DOHH2 (cell line): ENCODE data around the gene BTG4.

Experiments used
- H3F3A ChIP-seq: fragments of 200-600 bp; sonication (generic), shearing (Covaris generic); 2 replicates; pipeline ENCODE4 v1.6.0; 2016; ENCODE audit warnings: antibody characterized with exemption, mild to moderate bottlenecking; ENCODE audit not compliant: control insufficient read depth, insufficient read depth
- H3K27ac ChIP-seq: fragments of 200-600 bp; sonication (generic); 2 replicates; pipeline ENCODE4 v1.5.1; 2014; ENCODE audit warnings: low read depth, mild to moderate bottlenecking, low read length, moderate library complexity
- H3K27me3 ChIP-seq: fragments of 200-600 bp; sonication (generic); 2 replicates; pipeline ENCODE4 v1.6.1; 2014; ENCODE audit warnings: mild to moderate bottlenecking, low read length, mixed read lengths; ENCODE audit not compliant: control insufficient read depth
- H3K36me3 ChIP-seq: fragments of 200-600 bp; sonication (generic); 2 replicates; pipeline ENCODE4 v1.6.1; 2014; ENCODE audit warnings: mild to moderate bottlenecking, low read length, moderate library complexity, mixed read lengths; ENCODE audit not compliant: control insufficient read depth
- H3K4me1 ChIP-seq: fragments of 200-600 bp; sonication (generic); 2 replicates; pipeline ENCODE4 v1.6.1; 2014; ENCODE audit warnings: mild to moderate bottlenecking, low read length, mixed read lengths; ENCODE audit not compliant: control insufficient read depth
- H3K4me2 ChIP-seq: fragments of 200-600 bp; sonication (generic); 2 replicates; pipeline ENCODE4 v1.6.0; 2014; ENCODE audit warnings: mild to moderate bottlenecking, low read length, moderate library complexity
- H3K4me3 ChIP-seq: fragments of 200-600 bp; sonication (generic); 2 replicates; pipeline ENCODE4 v1.5.1; 2014; ENCODE audit warnings: mild to moderate bottlenecking, low read length, mixed read lengths
- H3K79me2 ChIP-seq: fragments of 200-600 bp; sonication (generic); 2 replicates; pipeline ENCODE4 v1.6.1; 2014; ENCODE audit warnings: mild to moderate bottlenecking, low read length, mixed read lengths; ENCODE audit not compliant: control insufficient read depth
- H3K9me2 ChIP-seq: fragments of 200-600 bp; sonication (generic); replicated peaks from 2 replicates; pipeline ENCODE4 v1.6.1; 2014; ENCODE audit warnings: mild to moderate bottlenecking, low read length, mixed read lengths; ENCODE audit not compliant: control insufficient read depth
- H3K9me3 ChIP-seq: fragments of 200-600 bp; sonication (generic); 2 replicates; pipeline ENCODE4 v1.6.1; 2014; ENCODE audit warnings: antibody characterized with exemption, low read length, mixed read lengths; ENCODE audit not compliant: control insufficient read depth, insufficient read depth
- H4K20me1 ChIP-seq: fragments of 200-600 bp; sonication (generic); 2 replicates; pipeline ENCODE4 v1.6.0; 2014; ENCODE audit warnings: low read depth, mild to moderate bottlenecking, antibody characterized with exemption, low read length, moderate library complexity; ENCODE audit not compliant: control insufficient read depth, insufficient read depth
- EZH2phosphoT487 ChIP-seq: fragments of 200-600 bp; sonication (generic); IDR thresholded peaks from 2 replicates; pipeline ENCODE4 v1.6.1; 2017; ENCODE audit warnings: borderline replicate concordance, mild to moderate bottlenecking, antibody characterized with exemption, low read length, moderate library complexity, mixed read lengths
- TF ChIP-seq, protein P1 (sequence below): fragments of 200-600 bp; sonication (generic); IDR thresholded peaks from one replicate; pipeline ENCODE4 v1.5.1; 2014; ENCODE audit warnings: antibody characterized with exemption, mild to moderate bottlenecking, low read depth, low read length; ENCODE audit not compliant: poor library complexity, severe bottlenecking

Gene BTG4

DNA sequence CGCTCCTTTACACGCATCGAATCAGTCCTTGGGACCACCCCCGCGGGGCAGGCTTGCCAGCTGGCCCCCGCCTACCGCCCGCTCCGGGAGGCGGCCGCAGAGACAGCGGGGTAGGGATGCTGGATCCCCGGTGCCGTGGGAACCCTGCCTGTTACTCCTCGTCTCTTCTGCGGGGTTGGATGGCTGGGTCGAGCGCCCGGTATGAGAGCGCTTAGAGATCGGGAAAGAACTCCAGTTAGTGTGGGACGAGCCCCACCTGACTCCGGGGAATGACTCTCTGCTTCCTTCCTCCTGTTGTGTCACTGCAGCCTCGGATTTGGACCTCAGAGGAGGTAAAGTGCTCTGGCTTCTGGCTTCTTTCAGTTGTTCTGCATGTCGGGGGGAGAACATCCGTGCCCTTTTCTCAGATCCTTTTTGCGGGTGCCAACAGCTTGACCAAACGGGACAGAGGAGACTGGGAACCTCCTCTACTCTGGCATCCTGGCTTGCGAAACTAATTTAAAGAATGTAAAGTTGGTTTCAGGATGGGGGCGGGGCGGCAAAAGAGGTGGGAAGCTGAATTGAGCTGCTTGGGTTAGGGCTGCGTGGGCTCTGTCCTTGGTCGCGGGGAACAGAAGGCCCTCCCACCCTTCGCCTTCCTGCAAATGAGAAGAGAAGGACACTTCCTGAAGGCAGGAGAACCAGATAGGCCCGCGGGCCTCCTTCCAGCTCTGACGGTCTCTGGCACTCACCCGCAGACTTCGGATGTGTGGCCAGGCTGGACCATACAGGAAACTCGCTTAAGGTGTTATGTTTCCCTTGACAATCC lies 29.3 kb upstream of the BTG4 start:
- H3K9me2 ChIP-seq = no peaks in the 10 kb centered on the region
- no peaks in the 10 kb centered on the region for H3K36me3 ChIP-seq
- no peaks in the 10 kb centered on the region for H4K20me1 ChIP-seq
- no peaks in the 10 kb centered on the region for H3K79me2 ChIP-seq
- H3K27me3 ChIP-seq = peaks cover 55% of the 10 kb centered on the region
- TF ChIP-seq EZH2phosphoT487 = no peak
- TF ChIP-seq, protein P1, sequence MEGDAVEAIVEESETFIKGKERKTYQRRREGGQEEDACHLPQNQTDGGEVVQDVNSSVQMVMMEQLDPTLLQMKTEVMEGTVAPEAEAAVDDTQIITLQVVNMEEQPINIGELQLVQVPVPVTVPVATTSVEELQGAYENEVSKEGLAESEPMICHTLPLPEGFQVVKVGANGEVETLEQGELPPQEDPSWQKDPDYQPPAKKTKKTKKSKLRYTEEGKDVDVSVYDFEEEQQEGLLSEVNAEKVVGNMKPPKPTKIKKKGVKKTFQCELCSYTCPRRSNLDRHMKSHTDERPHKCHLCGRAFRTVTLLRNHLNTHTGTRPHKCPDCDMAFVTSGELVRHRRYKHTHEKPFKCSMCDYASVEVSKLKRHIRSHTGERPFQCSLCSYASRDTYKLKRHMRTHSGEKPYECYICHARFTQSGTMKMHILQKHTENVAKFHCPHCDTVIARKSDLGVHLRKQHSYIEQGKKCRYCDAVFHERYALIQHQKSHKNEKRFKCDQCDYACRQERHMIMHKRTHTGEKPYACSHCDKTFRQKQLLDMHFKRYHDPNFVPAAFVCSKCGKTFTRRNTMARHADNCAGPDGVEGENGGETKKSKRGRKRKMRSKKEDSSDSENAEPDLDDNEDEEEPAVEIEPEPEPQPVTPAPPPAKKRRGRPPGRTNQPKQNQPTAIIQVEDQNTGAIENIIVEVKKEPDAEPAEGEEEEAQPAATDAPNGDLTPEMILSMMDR = no peak
- H3K9me3 ChIP-seq = no peaks in the 10 kb centered on the region
- no peak overlapping the region for H3K4me2 ChIP-seq
- H3K4me3 ChIP-seq = no peak overlapping the region
- no peaks in the 10 kb centered on the region for H3K4me1 ChIP-seq
- H3F3A ChIP-seq = no peaks in the 10 kb centered on the region
- no peak overlapping the region for H3K27ac ChIP-seq

DNA sequence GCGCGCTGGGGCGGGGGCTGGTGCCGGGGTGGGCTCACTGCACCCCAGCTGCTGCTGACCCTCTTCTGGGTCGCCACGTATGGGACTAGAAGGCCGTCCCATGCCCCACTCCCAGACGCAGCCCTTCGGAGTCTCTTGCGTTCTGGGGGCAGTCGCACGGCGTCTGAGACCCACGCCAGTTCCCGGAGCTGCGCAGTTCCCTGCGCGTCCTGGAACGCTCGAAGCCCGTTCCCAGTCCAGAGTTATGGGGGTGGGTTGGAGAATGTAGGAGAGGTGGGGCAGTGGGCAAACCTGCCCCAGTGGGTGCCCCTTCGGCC lies 28.7 kb upstream of the BTG4 start:
- H3K27ac ChIP-seq = no peak overlapping the region
- H3K79me2 ChIP-seq = no peaks in the 10 kb centered on the region
- no peak overlapping the region for H3K4me3 ChIP-seq
- H4K20me1 ChIP-seq = no peaks in the 10 kb centered on the region
- TF ChIP-seq, protein P1 = no peak
- no peak for TF ChIP-seq EZH2phosphoT487
- H3K4me2 ChIP-seq = no peak overlapping the region
- peaks cover 56% of the 10 kb centered on the region for H3K27me3 ChIP-seq
- no peaks in the 10 kb centered on the region for H3K9me3 ChIP-seq
- no peaks in the 10 kb centered on the region for H3F3A ChIP-seq
- no peaks in the 10 kb centered on the region for H3K9me2 ChIP-seq
- H3K4me1 ChIP-seq = no peaks in the 10 kb centered on the region
- H3K36me3 ChIP-seq = no peaks in the 10 kb centered on the region

DNA sequence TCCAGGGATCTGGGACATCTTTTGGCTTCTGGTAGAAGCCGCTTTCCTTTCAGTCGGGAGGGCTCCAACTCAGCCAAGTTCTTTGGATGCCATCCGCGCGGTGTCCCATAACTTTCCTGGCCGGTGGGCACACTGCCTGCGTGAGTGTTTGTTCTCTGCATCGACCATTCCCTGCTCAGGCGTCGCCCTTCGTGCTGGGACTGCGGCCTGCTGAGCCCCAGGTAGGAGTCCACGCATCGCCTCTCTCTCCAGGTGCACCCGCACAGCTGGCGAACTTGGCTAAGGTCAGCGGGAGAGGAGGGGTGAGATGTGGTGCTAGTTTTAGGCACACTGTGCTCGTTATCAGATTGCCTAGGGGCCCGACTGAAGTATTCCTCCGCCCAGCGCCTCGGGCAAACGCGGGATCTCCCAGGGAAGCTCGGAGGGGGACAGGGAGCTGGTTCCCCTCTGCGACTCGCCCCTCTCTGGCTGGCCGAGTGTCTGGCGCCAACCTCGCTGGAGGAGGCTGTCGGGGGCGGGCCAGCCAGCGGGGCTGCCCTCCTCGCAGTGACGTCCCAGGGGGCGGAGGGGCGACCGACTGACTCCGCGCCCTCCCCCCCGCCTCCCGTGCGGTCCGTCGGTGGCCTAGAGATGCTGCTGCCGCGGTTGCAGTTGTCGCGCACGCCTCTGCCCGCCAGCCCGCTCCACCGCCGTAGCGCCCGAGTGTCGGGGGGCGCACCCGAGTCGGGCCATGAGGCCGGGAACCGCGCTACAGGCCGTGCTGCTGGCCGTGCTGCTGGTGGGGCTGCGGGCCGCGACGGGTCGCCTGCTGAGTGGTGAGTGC lies 28.1 kb upstream of the BTG4 start, which contains the start of gene LAYN:
Gene LAYN (plus strand): TSS at position 607 of the 823 bp plus-strand sequence. CDS start 124 bp downstream, at position 731.
- H3K27ac ChIP-seq = no peak within 1 kb of the TSS
- no peaks in the 10 kb centered on the region for H3K9me2 ChIP-seq
- no peak within 1 kb of the TSS for H3K4me2 ChIP-seq

More for the DNA sequence above, 28.1 kb upstream of the BTG4 start, which contains the start of gene LAYN:
- Histone ChIP-seq H3K79me2 (no peaks in the 10 kb centered on the region), H3K4me1 (no peaks in the 10 kb centered on the region), H3K27me3 (peaks cover 56% of the 10 kb centered on the region), H4K20me1 (no peaks in the 10 kb centered on the region), H3K9me3 (no peaks in the 10 kb centered on the region), H3F3A (no peaks in the 10 kb centered on the region), H3K36me3 (no peaks in the 10 kb centered on the region), H3K4me3 (no peak within 1 kb of the TSS)
- TF ChIP-seq, protein P1 = no peak
